A673 (cell line): ENCODE measurements around the gene FOLR2. TPM values are rescaled to one million over a fixed set of nuclear protein-coding genes. Genes with fewer than 3 reads are reported as not detected.

Source experiments
- BruUV-seq: library from RNA; stranded (reverse); fragments of 400-500 nt; replicated peaks from 2 replicates; lab custom pipeline; 2021; lab: Mats Ljungman, UMichigan
- CTCF ChIA-PET: fragments of 300-600 bp; sonication (Branson Sonifier 250); formaldehyde crosslinking; loops from one replicate; lab custom pipeline; 2022; ENCODE audit warnings: antibody characterized with exemption; lab: Charles Lee
- POLR2A ChIA-PET: fragments of 300-600 bp; sonication (Branson Sonifier 250); formaldehyde crosslinking; loops from one replicate; lab custom pipeline; 2022; ENCODE audit warnings: antibody characterized with exemption; ENCODE audit not compliant: low non-redundant PET; lab: Charles Lee
- DNase-seq: peaks from one replicate; pipeline ENCODE4 v3.0.0-alpha.2; 2015; ENCODE audit warnings: low spot score
- H3K27ac ChIP-seq: fragments of 200-600 bp; sonication (generic); 2 replicates; pipeline ENCODE4 v1.5.1; 2016; ENCODE audit warnings: mixed run types, low read depth, mild to moderate bottlenecking, mixed read lengths, antibody characterized with exemption, low read length; ENCODE audit not compliant: poor library complexity, severe bottlenecking
- H3K27me3 ChIP-seq: fragments of 200-600 bp; sonication (generic); replicated peaks from 2 replicates; pipeline ENCODE4 v1.6.1; 2017; ENCODE audit warnings: mixed run types, low read depth, mild to moderate bottlenecking, mixed read lengths, antibody characterized with exemption, low read length; ENCODE audit not compliant: insufficient read depth, poor library complexity
- H3K36me3 ChIP-seq: fragments of 200-600 bp; sonication (generic); 2 replicates; pipeline ENCODE4 v1.6.1; 2016; ENCODE audit warnings: mixed run types, mild to moderate bottlenecking, mixed read lengths, antibody characterized with exemption, low read length; ENCODE audit not compliant: insufficient read depth, poor library complexity, severe bottlenecking
- H3K4me1 ChIP-seq: fragments of 200-600 bp; sonication (generic); 2 replicates; pipeline ENCODE4 v1.6.1; 2017; ENCODE audit warnings: mixed run types, mild to moderate bottlenecking, mixed read lengths, antibody characterized with exemption, low read length; ENCODE audit not compliant: insufficient read depth, poor library complexity, severe bottlenecking
- H3K4me3 ChIP-seq: fragments of 200-600 bp; sonication (generic); 2 replicates; pipeline ENCODE4 v1.5.1; 2016; ENCODE audit warnings: low read depth, mixed run types, mild to moderate bottlenecking, mixed read lengths, low read length; ENCODE audit not compliant: poor library complexity, severe bottlenecking
- H3K9me3 ChIP-seq: fragments of 200-600 bp; sonication (generic); 2 replicates; pipeline ENCODE4 v1.6.1; 2016; ENCODE audit warnings: mixed run types, low read depth, mild to moderate bottlenecking, mixed read lengths, antibody characterized with exemption, low read length; ENCODE audit not compliant: poor library complexity, severe bottlenecking
- CTCF ChIP-seq: fragments of 300-800, 200-600 bp; sonication (generic); conservative IDR thresholded peaks from 2 replicates; pipeline ENCODE4 v1.5.1; 2017; ENCODE audit warnings: low read depth, mild to moderate bottlenecking, antibody characterized with exemption, low read length, moderate library complexity, mixed read lengths
- EZH2 ChIP-seq: fragments of 200-600 bp; sonication (generic); IDR thresholded peaks from 2 replicates; pipeline ENCODE4 v1.6.1; 2017; ENCODE audit warnings: borderline replicate concordance, low read depth, mild to moderate bottlenecking, mixed read lengths, antibody characterized with exemption, low read length; ENCODE audit not compliant: poor library complexity, severe bottlenecking
- intact Hi-C: fragments of 100-400 bp; cut with micrococcal nuclease; formaldehyde crosslinking; loops from one replicate; pipeline ENCODE4 v1.10.0; 2022; ENCODE audit not compliant: unreplicated experiment
- total RNA-seq: library from RNA; stranded (reverse); gene quantifications from 2 replicates; pipeline ENCODE4 v1.2.3, GENCODE V29; 2021

The FOLR2 gene
- total RNA-seq, 1 experiment from 2014 or later = not detected

- no peaks in the 10 kb centered on the region for H3K4me1 ChIP-seq
- ChIA-PET CTCF (no interaction called here), POLR2A (no interaction called here)
- H3K27ac ChIP-seq = no peak overlapping the region
- BruUV-seq = no TSS peak
- H3K4me3 ChIP-seq = no peak overlapping the region
- intact Hi-C loops = no loop called here
- no peak for DNase-seq
- H3K9me3 ChIP-seq = no peaks in the 10 kb centered on the region
- no peak for TF ChIP-seq CTCF
- no peak for TF ChIP-seq EZH2
- peaks cover 32% of the 10 kb centered on the region for H3K27me3 ChIP-seq
- no peaks in the 10 kb centered on the region for H3K36me3 ChIP-seq
These were observed 41.0 kb downstream of the FOLR2 start for GRCh38 chr11:72257570-72257969.

GRCh38 chr11:72259490-72259889 lies 42.9 kb downstream of the FOLR2 start:
- H3K27me3 ChIP-seq = peaks cover 19% of the 10 kb centered on the region
- H3K4me1 ChIP-seq = no peaks in the 10 kb centered on the region
- H3K27ac ChIP-seq = no peak overlapping the region
- no peaks in the 10 kb centered on the region for H3K9me3 ChIP-seq
- TF ChIP-seq EZH2 (no peak), CTCF (no peak)
- DNase-seq = no peak
- ChIA-PET CTCF (no interaction called here), POLR2A (no interaction called here)
- no peaks in the 10 kb centered on the region for H3K36me3 ChIP-seq
- BruUV-seq = no TSS peak
- no peak overlapping the region for H3K4me3 ChIP-seq
- intact Hi-C loops = no loop called here

GRCh38 chr11:72260574-72260973 lies 44.0 kb downstream of the FOLR2 start:
- BruUV-seq = no TSS peak
- CTCF ChIA-PET = interaction anchor here (0.6 kb wide), 1 partner anchor 36 kb away, joined by 5 read pairs; the partner anchor contains the start of gene INPPL1

More at GRCh38 chr11:72260574-72260973, 44.0 kb downstream of the FOLR2 start:
- Histone ChIP-seq H3K27me3 (peaks cover 15% of the 10 kb centered on the region), H3K9me3 (no peaks in the 10 kb centered on the region), H3K36me3 (no peaks in the 10 kb centered on the region), H3K4me1 (no peaks in the 10 kb centered on the region), H3K4me3 (no peak overlapping the region), H3K27ac (no peak overlapping the region)
- intact Hi-C loops = no loop called here
- DNase-seq = no peak
- POLR2A ChIA-PET = no interaction called here
- TF ChIP-seq EZH2 (no peak), CTCF (no peak)
